ENCODE results near the gene PGC. TPM values are rescaled to one million over a fixed set of nuclear protein-coding genes. Genes with fewer than 3 reads are reported as not detected.

The PGC gene
- total and polyA plus RNA-seq, 9 donors: 0.53 to 0.94 (median 0.81) TPM; not detected in 6

GRCh38 chr6:41696788-41697187 lies 50.4 kb downstream of the PGC start:
- H3K4me1 ChIP-seq (ENCODE audit: insufficient read depth): peaks cover 4% of the 10 kb centered on the region
- H3K9me3 ChIP-seq: no peaks in the 10 kb centered on the region
- intact Hi-C loops (cut with DNase I): no loop called here
- H3K27me3 ChIP-seq: no peaks in the 10 kb centered on the region
- no peaks in the 10 kb centered on the region for H3K36me3 ChIP-seq
- no peak for DNase-seq
- 92 to 96% (median 95%) methylated on average over 6 of the region's 6 CpGs for WGBS, 3 donors
- H3K4me3 ChIP-seq: no peak overlapping the region
- TF ChIP-seq EP300 (IDR thresholded peaks at IDR 0.05) (no peak), POLR2A (IDR thresholded peaks at IDR 0.05) (no peak), CTCF (IDR thresholded peaks at IDR 0.05) (no peak)
- no peak overlapping the region for H3K27ac ChIP-seq

- Histone ChIP-seq H3K27ac (no peak overlapping the region), H3K9me3 (no peaks in the 10 kb centered on the region), H3K4me1 (ENCODE audit: insufficient read depth) (peaks cover 4% of the 10 kb centered on the region), H3K27me3 (no peaks in the 10 kb centered on the region), H3K4me3 (no peak overlapping the region), H3K36me3 (no peaks in the 10 kb centered on the region)
- 79 to 87% (median 86%) methylated on average over 6 of the region's 6 CpGs for WGBS, 3 donors
- DNase-seq: no peak
- TF ChIP-seq POLR2A (IDR thresholded peaks at IDR 0.05) (no peak), EP300 (IDR thresholded peaks at IDR 0.05) (no peak), CTCF (IDR thresholded peaks at IDR 0.05) (no peak)
- intact Hi-C loops (cut with DNase I): no loop called here
These were observed 51.4 kb downstream of the PGC start for GRCh38 chr6:41695825-41696224.

- no peak for TF ChIP-seq POLR2A (IDR thresholded peaks at IDR 0.05)
- no peak for TF ChIP-seq EP300 (IDR thresholded peaks at IDR 0.05)
- no peak for TF ChIP-seq CTCF (IDR thresholded peaks at IDR 0.05)
- Histone ChIP-seq H3K27me3 (no peaks in the 10 kb centered on the region), H3K27ac (no peak overlapping the region), H3K4me3 (no peak overlapping the region), H3K9me3 (no peaks in the 10 kb centered on the region), H3K36me3 (no peaks in the 10 kb centered on the region), H3K4me1 (ENCODE audit: insufficient read depth) (peaks cover 4% of the 10 kb centered on the region)
- intact Hi-C loops (cut with DNase I): no loop called here
- WGBS, 3 donors: 83 to 91% (median 84%) methylated on average over 6 of the region's 6 CpGs
- no peak for DNase-seq
These were observed 52.2 kb downstream of the PGC start for GRCh38 chr6:41694815-41695526.

DNA sequence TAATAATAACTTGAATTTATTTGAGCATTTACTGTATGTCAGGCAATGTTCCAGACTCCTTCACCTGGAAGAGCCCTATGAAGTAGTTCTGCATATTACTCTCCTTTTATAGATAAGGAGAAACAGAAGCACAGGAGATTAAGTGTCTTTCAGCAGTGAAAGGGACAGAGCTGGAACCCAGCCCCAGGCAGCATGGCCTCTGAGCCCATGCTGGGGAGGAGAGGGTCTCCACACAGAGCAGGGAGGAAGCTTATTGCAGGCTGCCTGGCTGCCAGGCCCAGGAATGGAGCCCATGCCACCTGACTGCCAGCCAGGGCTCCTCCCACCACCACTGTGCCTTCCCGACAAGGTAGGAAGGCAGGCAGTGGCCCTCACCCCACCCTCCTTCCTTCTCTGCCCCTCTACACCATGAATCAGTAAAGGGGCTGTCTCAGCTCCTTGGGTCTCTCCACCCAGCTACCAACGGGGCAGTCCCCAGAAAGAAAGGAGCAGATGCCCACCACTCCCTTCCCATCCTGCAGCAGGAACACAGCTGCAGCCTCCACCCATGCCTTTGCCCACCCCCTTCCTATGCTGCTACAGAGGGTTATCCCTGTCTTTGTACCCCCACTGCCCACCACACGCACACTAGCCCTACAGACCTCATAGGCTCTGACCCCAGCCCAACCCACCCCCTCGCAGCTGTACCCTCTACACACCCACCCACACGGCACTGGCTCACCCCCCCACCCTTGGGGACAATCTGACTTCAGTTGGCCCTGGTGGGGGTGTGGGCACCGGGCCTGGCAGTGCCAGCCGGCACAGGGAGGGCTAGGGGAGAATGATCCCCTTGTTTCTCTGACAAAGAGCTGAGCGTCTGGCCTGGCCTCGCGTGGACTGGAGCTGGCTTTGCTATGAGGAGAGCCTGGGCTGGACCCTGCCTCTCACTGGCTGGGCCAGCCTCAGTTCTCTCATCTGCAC lies 53.6 kb downstream of the PGC start:
- H3K27ac ChIP-seq: no peak overlapping the region
- no peak overlapping the region for H3K4me3 ChIP-seq
- no peak for DNase-seq
- no peaks in the 10 kb centered on the region for H3K9me3 ChIP-seq
- peaks cover 1% of the 10 kb centered on the region for H3K4me1 ChIP-seq (ENCODE audit: insufficient read depth)
- no peaks in the 10 kb centered on the region for H3K36me3 ChIP-seq
- no peaks in the 10 kb centered on the region for H3K27me3 ChIP-seq
- intact Hi-C loops (cut with DNase I): no loop called here
- 71 to 83% (median 77%) methylated on average over 10 of the region's 10 CpGs for WGBS, 3 donors
- TF ChIP-seq EP300 (IDR thresholded peaks at IDR 0.05): no peak
- TF ChIP-seq POLR2A (IDR thresholded peaks at IDR 0.05): no peak
- no peak for TF ChIP-seq CTCF (IDR thresholded peaks at IDR 0.05)

All from ovary (tissue), 9 donors.